AG04449 (cell line): ENCODE results near the gene FAM222A.

Experiments
- CTCF ChIA-PET: fragments of 350-600 bp; formaldehyde crosslinking; extraction: SDS; loops from one replicate; lab custom pipeline; 2021; ENCODE audit warnings: antibody characterized with exemption; lab: Yijun Ruan, JAX
- POLR2A ChIA-PET: fragments of 400-600, 350-600 bp; formaldehyde crosslinking; extraction: SDS; loops from one replicate; lab custom pipeline; 2020; ENCODE audit warnings: antibody characterized with exemption, inconsistent platforms; lab: Yijun Ruan, JAX
- DNase-seq: peaks from one replicate; pipeline ENCODE4 v3.0.0-alpha.2; 2010; ENCODE audit warnings: low read depth, low spot score
- H3K4me3 ChIP-seq: 2 replicates; pipeline ENCODE4 v1.5.1; 2011; ENCODE audit warnings: low read depth, mild to moderate bottlenecking, control low read depth, low read length
- TF ChIP-seq, protein P1 (sequence below): IDR thresholded peaks from one replicate; pipeline ENCODE4 v1.5.1; 2011; ENCODE audit warnings: mild to moderate bottlenecking, moderate library complexity, low read length, control low read depth, inconsistent platforms; ENCODE audit not compliant: insufficient read depth; ENCODE audit errors: missing control alignments

The FAM222A gene

DNA sequence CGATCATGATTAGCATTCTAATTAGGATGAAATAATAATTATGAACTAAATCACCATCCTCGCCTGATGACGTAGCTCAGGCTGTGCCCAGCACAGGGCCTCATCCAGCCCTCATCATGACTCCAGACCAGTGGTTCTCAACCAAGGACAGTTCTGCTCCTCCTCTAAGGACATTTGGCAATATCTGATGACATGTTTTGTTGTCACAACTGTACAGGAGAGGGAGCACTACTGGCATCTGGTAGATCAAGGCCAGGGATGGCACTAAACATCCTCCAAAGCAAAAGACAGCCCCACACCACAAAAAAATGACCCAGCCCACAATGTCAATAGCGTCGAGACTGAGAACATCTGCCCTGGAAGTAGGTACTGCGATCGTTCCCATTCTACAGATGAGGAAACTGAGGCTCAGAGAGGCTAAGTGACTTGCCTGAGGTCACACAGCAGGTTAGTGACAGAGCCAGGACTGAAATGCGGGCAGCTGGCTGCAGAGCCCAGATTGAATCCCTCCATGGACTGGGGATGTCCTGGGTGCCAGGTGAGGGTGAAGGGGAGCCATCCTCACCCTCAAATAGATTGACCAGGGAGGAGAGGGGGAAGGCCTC, 104.1 kb downstream of the FAM222A start:
- ChIA-PET CTCF (interaction anchor here (0.6 to 6.2 kb wide), 5 partner anchors 11 to 220 kb away, joined by 3 to 87 read pairs (median 4); no protein-coding TSS in a partner anchor), POLR2A (no interaction called here)
- no peak for DNase-seq
- TF ChIP-seq, protein P1, sequence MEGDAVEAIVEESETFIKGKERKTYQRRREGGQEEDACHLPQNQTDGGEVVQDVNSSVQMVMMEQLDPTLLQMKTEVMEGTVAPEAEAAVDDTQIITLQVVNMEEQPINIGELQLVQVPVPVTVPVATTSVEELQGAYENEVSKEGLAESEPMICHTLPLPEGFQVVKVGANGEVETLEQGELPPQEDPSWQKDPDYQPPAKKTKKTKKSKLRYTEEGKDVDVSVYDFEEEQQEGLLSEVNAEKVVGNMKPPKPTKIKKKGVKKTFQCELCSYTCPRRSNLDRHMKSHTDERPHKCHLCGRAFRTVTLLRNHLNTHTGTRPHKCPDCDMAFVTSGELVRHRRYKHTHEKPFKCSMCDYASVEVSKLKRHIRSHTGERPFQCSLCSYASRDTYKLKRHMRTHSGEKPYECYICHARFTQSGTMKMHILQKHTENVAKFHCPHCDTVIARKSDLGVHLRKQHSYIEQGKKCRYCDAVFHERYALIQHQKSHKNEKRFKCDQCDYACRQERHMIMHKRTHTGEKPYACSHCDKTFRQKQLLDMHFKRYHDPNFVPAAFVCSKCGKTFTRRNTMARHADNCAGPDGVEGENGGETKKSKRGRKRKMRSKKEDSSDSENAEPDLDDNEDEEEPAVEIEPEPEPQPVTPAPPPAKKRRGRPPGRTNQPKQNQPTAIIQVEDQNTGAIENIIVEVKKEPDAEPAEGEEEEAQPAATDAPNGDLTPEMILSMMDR = no peak
- no peak overlapping the region for H3K4me3 ChIP-seq

DNA sequence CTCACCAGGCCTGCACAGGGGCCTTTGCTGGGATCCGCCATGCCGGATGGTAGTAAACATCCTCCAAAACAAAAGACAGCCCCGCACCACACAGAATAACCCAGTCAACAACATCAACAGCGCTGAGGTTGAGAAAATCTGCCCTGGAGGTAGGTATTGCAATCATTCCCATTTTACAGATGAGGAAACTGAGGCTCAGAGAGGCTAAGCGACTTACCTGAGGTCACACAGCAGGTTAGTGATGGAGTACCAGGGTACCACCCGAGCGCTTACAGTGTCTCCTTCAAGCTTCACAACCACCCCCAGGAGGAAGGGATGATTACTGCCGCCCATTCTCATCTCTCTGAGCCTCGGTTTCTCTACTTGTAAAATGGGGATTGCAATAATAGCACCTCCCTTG, 104.6 kb downstream of the FAM222A start:
- POLR2A ChIA-PET = no interaction called here
- CTCF ChIA-PET = interaction anchor here (0.7 to 6.2 kb wide), 5 partner anchors 12 to 220 kb away, joined by 3 to 87 read pairs (median 4); no protein-coding TSS in a partner anchor
- DNase-seq = no peak
- no peak overlapping the region for H3K4me3 ChIP-seq
- TF ChIP-seq, protein P1 = no peak

GRCh38 chr12:109818905-109819500, 105.4 kb downstream of the FAM222A start:
- DNase-seq = peak; percentile 34
- CTCF ChIA-PET = interaction anchor here (0.7 to 6.2 kb wide), 5 partner anchors 13 to 34 kb away, joined by 3 to 87 read pairs (median 4); no protein-coding TSS in a partner anchor
- TF ChIP-seq, protein P1 = no peak
- no peak overlapping the region for H3K4me3 ChIP-seq
- POLR2A ChIA-PET = no interaction called here
